SK-N-SH (cell line): ENCODE results near the gene FGFRL1. TPM values are rescaled to one million over a fixed set of nuclear protein-coding genes. Genes with fewer than 3 reads are reported as not detected.
A peak's percentile ranks its signal among the peaks of the same experiment; 100 is the strongest.
"Not testable (repeated sequence)": the region's sequence is repeated elsewhere in the genome, so short reads cannot be mapped to it uniquely, and the experiment has no call there.

Experiments
- CTCF ChIA-PET: fragments of 300-600, 350-600 bp; formaldehyde crosslinking; extraction: SDS; loops from one replicate; lab custom pipeline; 2021; lab: Yijun Ruan, JAX
- POLR2A ChIA-PET: fragments of 350-600 bp; sonication (Branson Sonifier 250); formaldehyde crosslinking; extraction: SDS; loops from one replicate; lab custom pipeline; 2020; ENCODE audit warnings: antibody characterized with exemption, inconsistent platforms; lab: Yijun Ruan, JAX
- DNase-seq: peaks from one replicate; pipeline ENCODE4 v3.0.0; 2012
- H2AFZ ChIP-seq: fragments of 200-600 bp; sonication (generic); 2 replicates; pipeline ENCODE4 v1.8.1; 2016; ENCODE audit warnings: antibody characterized with exemption, mild to moderate bottlenecking, low read depth
- H3F3A ChIP-seq: fragments of 200-600 bp; sonication (generic); replicated peaks from 2 replicates; pipeline ENCODE3; 2016; ENCODE audit warnings: antibody characterized with exemption, mild to moderate bottlenecking; ENCODE audit not compliant: insufficient read depth
- H3K27ac ChIP-seq, 2 experiments: fragments of 200-500 bp in 1 of 2; fragments of 200-600 bp in 1 of 2; sonication (Bioruptor generic) in 1 of 2; sonication (generic), shearing (Covaris generic) in 1 of 2; 2 replicates each; pipeline versions ENCODE4 v1.5.1 to v1.6.1; 2014 to 2016; ENCODE audit warnings: low read depth in 2 of 2, inconsistent platforms in 1 of 2, low read length in 1 of 2, mild to moderate bottlenecking in 1 of 2, mixed read lengths in 1 of 2
- H3K27me3 ChIP-seq: fragments of 200-600 bp; sonication (generic), shearing (Covaris generic); 2 replicates; pipeline ENCODE4 v1.6.1; 2016; ENCODE audit warnings: mixed run types; ENCODE audit not compliant: insufficient read depth
- H3K36me3 ChIP-seq, 2 experiments: fragments of 200-500 bp in 1 of 2; fragments of 200-600 bp in 1 of 2; sonication (Bioruptor generic) in 1 of 2; sonication (generic) in 1 of 2; replicated peaks in 1 of 2; 2 replicates each; pipeline versions ENCODE3 to v1.5.1; 2014 to 2016; ENCODE audit warnings: low read length in 1 of 2, mild to moderate bottlenecking in 1 of 2; ENCODE audit not compliant: insufficient read depth in 2 of 2, control insufficient read depth in 1 of 2
- H3K4me1 ChIP-seq, 2 experiments: fragments of 200-500 bp in 1 of 2; fragments of 200-600 bp in 1 of 2; sonication (Bioruptor generic) in 1 of 2; sonication (generic), shearing (Covaris generic) in 1 of 2; 2 replicates each; pipeline versions ENCODE4 v1.5.1 to v1.6.1; 2014 to 2016; ENCODE audit warnings: low read depth in 1 of 2, low read length in 1 of 2, mixed run types in 1 of 2; ENCODE audit not compliant: insufficient read depth in 2 of 2, control insufficient read depth in 1 of 2
- H3K4me2 ChIP-seq: fragments of 200-600 bp; sonication (generic), shearing (Covaris generic); 2 replicates; pipeline ENCODE4 v1.6.1; 2017; ENCODE audit warnings: mixed run types
- H3K4me3 ChIP-seq, 2 experiments: fragments of 200-500 bp in 1 of 2; fragments of 200-600 bp in 1 of 2; sonication (Bioruptor generic) in 1 of 2; sonication (generic), shearing (Covaris generic) in 1 of 2; 2 replicates each; pipeline versions ENCODE4 v1.5.1 to v1.8.1; 2014 to 2016; ENCODE audit warnings: low read depth in 2 of 2, inconsistent platforms in 1 of 2, low read length in 1 of 2, mild to moderate bottlenecking in 1 of 2, mixed read lengths in 1 of 2, moderate library complexity in 1 of 2
- H3K79me2 ChIP-seq: fragments of 200-600 bp; sonication (generic); 2 replicates; pipeline ENCODE4 v1.8.1; 2017; ENCODE audit warnings: mild to moderate bottlenecking; ENCODE audit not compliant: insufficient read depth
- H3K9ac ChIP-seq: fragments of 200-600 bp; sonication (generic); 2 replicates; pipeline ENCODE4 v1.6.1; 2017; ENCODE audit warnings: mixed run types
- H3K9me2 ChIP-seq: fragments of 200-600 bp; sonication (generic); 2 replicates; pipeline ENCODE4 v1.6.1; 2017; ENCODE audit warnings: mixed run types
- H3K9me3 ChIP-seq: fragments of 200-600 bp; sonication (generic); 2 replicates; pipeline ENCODE4 v1.6.1; 2017; ENCODE audit warnings: mixed run types, mild to moderate bottlenecking, moderate library complexity
- H4K20me1 ChIP-seq: fragments of 200-600 bp; sonication (generic); 2 replicates; pipeline ENCODE4 v1.6.1; 2017; ENCODE audit warnings: mild to moderate bottlenecking, mixed run types; ENCODE audit not compliant: insufficient read depth
- CHD2 ChIP-seq: fragments of 150-350 bp; IDR thresholded peaks from 2 replicates; pipeline ENCODE4 v1.6.1; 2018; ENCODE audit warnings: low read length; ENCODE audit not compliant: partially characterized antibody
- EP300 ChIP-seq, 2 experiments: IDR thresholded peaks; 2 replicates each; pipeline versions ENCODE4 v1.4.0 to v1.6.1; 2012; ENCODE audit warnings: borderline replicate concordance in 1 of 2, low read depth in 1 of 2, low read length in 1 of 2
- FOXM1 ChIP-seq: IDR thresholded peaks from 2 replicates; pipeline ENCODE4 v1.4.0; 2012; ENCODE audit warnings: low read depth, mild to moderate bottlenecking
- JUND ChIP-seq: IDR thresholded peaks from 2 replicates; pipeline ENCODE4 v1.4.0; 2012
- MEF2A ChIP-seq: IDR thresholded peaks from 2 replicates; pipeline ENCODE4 v1.4.0; 2012; ENCODE audit warnings: low read depth, borderline replicate concordance
- NFIC ChIP-seq: IDR thresholded peaks from 2 replicates; pipeline ENCODE4 v1.4.0; 2012; ENCODE audit warnings: borderline replicate concordance
- POLR2AphosphoS5 ChIP-seq: IDR thresholded peaks from 2 replicates; pipeline ENCODE4 v1.6.1; 2012; ENCODE audit warnings: low read depth, low read length
- TCF12 ChIP-seq: IDR thresholded peaks from 2 replicates; pipeline ENCODE4 v1.4.0; 2012
- YY1 ChIP-seq: IDR thresholded peaks from 2 replicates; pipeline ENCODE4 v1.4.0; 2012; ENCODE audit warnings: low read depth, mild to moderate bottlenecking
- WGBS: methylation state at CpG from one replicate; pipeline ENCODE4 v1.1.6; 2017; ENCODE audit warnings: low lambda C conversion rate; 5-methylcytosine and 5-hydroxymethylcytosine counted together
- polyA plus RNA-seq, 3 experiments: library from polyadenylated mRNA; depleted of rRNA; stranded (reverse); fragments of >200 nt; gene quantifications; 2 replicates each; pipeline ENCODE4 v1.2.3, GENCODE V29; 2012
- TF ChIP-seq, protein P1 (sequence below): fragments of 150-350 bp; IDR thresholded peaks from 2 replicates; pipeline ENCODE4 v1.6.1; 2016; ENCODE audit warnings: mild to moderate bottlenecking, low read depth, low read length
- TF ChIP-seq, protein P2 (sequence below): IDR thresholded peaks from 2 replicates; pipeline ENCODE4 v1.6.1; 2012; ENCODE audit warnings: mild to moderate bottlenecking, low read depth, low read length, moderate library complexity
- TF ChIP-seq, protein P3 (sequence below): fragments of 150-350 bp; IDR thresholded peaks from 2 replicates; pipeline ENCODE4 v1.6.1; 2017; ENCODE audit warnings: antibody characterized with exemption, low read length, low read depth, borderline replicate concordance
- TF ChIP-seq, protein P4 (sequence below): fragments of 200-600 bp; sonication (generic); IDR thresholded peaks from 2 replicates; pipeline ENCODE4 v1.6.1; 2017; ENCODE audit warnings: antibody characterized with exemption, mild to moderate bottlenecking, moderate library complexity
- TF ChIP-seq, protein P5 (sequence below): IDR thresholded peaks from 2 replicates; pipeline ENCODE4 v1.4.0; 2012; ENCODE audit warnings: low read depth, borderline replicate concordance

FGFRL1 gene
- polyA plus RNA-seq, 1 of the 3 experiments (the other 2 are of a cell fraction) = 22.5 TPM

DNA sequence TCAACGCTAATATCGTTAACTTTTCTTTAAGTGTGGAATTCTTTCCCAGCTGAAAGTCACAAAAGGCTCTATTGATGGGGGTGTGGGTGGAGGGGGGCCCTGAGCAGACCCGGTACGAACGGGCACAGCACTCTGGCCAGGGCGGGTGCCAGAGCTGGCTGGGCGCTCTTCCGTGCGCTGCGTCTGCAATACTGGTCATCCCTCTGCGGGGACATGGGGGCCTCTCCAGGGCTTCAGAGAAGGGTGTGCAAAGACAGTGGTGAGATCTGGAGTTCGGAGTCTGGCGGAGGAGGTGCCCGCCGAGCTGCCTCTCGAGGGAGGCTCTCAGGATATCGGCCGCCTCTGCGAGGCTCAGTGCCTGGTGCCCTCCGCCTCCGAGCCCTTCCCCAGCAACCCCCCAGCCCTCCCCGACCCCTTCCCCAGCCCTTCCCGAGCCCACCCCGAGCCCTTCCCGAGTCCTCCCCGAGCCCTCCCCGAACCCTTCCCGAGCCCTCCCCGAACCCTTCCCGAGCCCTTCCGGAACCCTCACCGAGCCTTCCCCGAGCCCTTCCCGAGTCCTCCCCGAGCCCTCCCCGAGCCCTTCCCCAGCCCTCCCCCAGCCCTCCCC is 34.3 kb downstream of the FGFRL1 start (continued):
- TF ChIP-seq, protein P1, sequence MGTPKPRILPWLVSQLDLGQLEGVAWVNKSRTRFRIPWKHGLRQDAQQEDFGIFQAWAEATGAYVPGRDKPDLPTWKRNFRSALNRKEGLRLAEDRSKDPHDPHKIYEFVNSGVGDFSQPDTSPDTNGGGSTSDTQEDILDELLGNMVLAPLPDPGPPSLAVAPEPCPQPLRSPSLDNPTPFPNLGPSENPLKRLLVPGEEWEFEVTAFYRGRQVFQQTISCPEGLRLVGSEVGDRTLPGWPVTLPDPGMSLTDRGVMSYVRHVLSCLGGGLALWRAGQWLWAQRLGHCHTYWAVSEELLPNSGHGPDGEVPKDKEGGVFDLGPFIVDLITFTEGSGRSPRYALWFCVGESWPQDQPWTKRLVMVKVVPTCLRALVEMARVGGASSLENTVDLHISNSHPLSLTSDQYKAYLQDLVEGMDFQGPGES = no peak
- TF ChIP-seq YY1 = no peak
- TF ChIP-seq MEF2A = no peak
- TF ChIP-seq EP300 (IDR thresholded peaks at IDR 0.05; ENCODE audit: borderline replicate concordance in 1 of 2, low read depth in 1 of 2, low read length in 1 of 2) = no peak

DNA sequence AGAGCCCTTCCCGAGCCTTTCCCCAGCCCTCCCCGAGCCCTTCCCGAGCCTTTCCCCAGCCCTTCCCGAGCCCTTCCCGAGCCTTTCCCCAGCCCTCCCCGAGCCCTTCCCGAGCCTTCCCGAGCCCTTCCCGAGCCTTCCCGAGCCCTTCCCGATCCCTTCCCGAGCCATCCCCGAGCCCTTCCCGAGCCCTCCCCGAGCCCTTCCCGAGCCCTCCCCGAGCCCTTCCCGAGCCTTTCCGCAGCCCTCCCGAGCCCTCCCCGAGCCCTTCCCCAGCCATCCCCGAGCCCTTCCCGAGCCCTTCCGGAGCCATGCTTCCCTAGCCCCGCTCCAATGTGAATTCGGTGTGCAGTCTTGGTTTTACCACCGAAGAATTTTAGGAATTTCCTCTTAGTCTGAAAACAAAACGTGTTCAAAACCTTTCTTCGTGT is 35.2 kb downstream of the FGFRL1 start:
- TF ChIP-seq, protein P2, sequence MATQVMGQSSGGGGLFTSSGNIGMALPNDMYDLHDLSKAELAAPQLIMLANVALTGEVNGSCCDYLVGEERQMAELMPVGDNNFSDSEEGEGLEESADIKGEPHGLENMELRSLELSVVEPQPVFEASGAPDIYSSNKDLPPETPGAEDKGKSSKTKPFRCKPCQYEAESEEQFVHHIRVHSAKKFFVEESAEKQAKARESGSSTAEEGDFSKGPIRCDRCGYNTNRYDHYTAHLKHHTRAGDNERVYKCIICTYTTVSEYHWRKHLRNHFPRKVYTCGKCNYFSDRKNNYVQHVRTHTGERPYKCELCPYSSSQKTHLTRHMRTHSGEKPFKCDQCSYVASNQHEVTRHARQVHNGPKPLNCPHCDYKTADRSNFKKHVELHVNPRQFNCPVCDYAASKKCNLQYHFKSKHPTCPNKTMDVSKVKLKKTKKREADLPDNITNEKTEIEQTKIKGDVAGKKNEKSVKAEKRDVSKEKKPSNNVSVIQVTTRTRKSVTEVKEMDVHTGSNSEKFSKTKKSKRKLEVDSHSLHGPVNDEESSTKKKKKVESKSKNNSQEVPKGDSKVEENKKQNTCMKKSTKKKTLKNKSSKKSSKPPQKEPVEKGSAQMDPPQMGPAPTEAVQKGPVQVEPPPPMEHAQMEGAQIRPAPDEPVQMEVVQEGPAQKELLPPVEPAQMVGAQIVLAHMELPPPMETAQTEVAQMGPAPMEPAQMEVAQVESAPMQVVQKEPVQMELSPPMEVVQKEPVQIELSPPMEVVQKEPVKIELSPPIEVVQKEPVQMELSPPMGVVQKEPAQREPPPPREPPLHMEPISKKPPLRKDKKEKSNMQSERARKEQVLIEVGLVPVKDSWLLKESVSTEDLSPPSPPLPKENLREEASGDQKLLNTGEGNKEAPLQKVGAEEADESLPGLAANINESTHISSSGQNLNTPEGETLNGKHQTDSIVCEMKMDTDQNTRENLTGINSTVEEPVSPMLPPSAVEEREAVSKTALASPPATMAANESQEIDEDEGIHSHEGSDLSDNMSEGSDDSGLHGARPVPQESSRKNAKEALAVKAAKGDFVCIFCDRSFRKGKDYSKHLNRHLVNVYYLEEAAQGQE = peak; percentile 33; the same call in 1 of the 2 replicates
- CTCF ChIA-PET = not testable (repeated sequence)

DNA sequence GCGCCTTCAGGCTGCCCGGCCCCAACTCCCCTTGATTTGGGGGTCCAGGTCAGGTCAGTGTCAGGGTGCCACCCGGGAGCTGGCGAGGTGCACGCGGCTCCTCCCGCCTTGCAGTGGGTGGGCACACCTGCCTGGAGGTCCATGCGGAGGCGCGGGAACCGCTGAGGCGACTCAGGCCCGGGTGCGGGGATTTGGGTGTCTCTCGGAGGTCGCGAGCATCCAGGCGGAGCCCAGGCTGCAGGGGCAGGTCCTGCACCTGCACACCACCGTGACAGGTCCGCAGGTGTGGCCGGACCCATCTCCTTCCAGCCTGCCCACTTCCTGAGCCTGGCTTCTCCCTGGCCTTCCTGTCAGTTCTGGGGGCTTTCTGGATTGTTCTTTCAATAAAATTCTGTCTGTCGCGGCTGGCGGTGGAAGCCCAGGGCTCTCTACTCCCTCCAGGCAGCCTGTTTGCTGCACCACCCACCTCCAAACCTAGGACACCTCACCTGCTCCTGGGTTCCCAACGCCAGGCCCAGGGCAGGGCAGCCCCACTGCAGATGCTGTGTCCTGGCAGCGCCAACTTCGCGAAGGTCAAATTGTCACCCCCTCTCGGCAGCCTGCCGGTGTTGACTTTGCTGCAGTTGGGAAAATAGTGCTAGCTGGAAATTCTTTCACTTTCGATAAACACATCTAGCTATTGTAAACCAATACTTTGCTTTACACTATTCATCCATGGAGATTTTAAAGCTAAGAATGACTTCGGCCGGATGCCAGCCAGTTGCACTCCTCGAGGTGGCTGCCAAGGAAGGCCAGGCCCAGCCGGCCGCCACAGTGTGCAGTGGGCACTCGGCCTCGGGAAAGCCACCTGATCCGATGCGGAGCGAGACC is 35.9 kb downstream of the FGFRL1 start:
- Histone ChIP-seq H3K4me3 (no peak overlapping the region; a peak in 1 of 4 replicates), H3K36me3 (no peaks in the 10 kb centered on the region), H3K27ac (peak overlapping the region in 1 of 2 experiments; percentile 32; a peak in 1 of 4 replicates), H3K27me3 (peaks cover 40% of the 10 kb centered on the region), H3K4me2 (peak overlapping the region; percentile 74), H3K9me3 (no peaks in the 10 kb centered on the region), H4K20me1 (no peaks in the 10 kb centered on the region), H3K4me1 (peaks cover 3 to 26% of the 10 kb centered on the region in 2 experiments; a peak in 3 of 4 replicates), H2AFZ (no peak overlapping the region), H3K9me2 (no peaks in the 10 kb centered on the region), H3F3A (peaks cover 17% of the 10 kb centered on the region), H3K9ac (no peak overlapping the region), H3K79me2 (no peaks in the 10 kb centered on the region)
- DNase-seq = no peak
- ChIA-PET POLR2A (no interaction called here), CTCF (no interaction called here)
- WGBS = 43% methylated on average over 28 of the region's 41 CpGs
- no peak for TF ChIP-seq CHD2
- TF ChIP-seq, protein P3, sequence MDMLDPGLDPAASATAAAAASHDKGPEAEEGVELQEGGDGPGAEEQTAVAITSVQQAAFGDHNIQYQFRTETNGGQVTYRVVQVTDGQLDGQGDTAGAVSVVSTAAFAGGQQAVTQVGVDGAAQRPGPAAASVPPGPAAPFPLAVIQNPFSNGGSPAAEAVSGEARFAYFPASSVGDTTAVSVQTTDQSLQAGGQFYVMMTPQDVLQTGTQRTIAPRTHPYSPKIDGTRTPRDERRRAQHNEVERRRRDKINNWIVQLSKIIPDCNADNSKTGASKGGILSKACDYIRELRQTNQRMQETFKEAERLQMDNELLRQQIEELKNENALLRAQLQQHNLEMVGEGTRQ = no peak
- TF ChIP-seq POLR2AphosphoS5 = no peak
- TF ChIP-seq, protein P4, sequence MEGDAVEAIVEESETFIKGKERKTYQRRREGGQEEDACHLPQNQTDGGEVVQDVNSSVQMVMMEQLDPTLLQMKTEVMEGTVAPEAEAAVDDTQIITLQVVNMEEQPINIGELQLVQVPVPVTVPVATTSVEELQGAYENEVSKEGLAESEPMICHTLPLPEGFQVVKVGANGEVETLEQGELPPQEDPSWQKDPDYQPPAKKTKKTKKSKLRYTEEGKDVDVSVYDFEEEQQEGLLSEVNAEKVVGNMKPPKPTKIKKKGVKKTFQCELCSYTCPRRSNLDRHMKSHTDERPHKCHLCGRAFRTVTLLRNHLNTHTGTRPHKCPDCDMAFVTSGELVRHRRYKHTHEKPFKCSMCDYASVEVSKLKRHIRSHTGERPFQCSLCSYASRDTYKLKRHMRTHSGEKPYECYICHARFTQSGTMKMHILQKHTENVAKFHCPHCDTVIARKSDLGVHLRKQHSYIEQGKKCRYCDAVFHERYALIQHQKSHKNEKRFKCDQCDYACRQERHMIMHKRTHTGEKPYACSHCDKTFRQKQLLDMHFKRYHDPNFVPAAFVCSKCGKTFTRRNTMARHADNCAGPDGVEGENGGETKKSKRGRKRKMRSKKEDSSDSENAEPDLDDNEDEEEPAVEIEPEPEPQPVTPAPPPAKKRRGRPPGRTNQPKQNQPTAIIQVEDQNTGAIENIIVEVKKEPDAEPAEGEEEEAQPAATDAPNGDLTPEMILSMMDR = no peak
- TF ChIP-seq TCF12 = no peak
- TF ChIP-seq JUND = no peak
- no peak for TF ChIP-seq EP300 (IDR thresholded peaks at IDR 0.05; ENCODE audit: borderline replicate concordance in 1 of 2, low read depth in 1 of 2, low read length in 1 of 2)
- TF ChIP-seq, protein P5, sequence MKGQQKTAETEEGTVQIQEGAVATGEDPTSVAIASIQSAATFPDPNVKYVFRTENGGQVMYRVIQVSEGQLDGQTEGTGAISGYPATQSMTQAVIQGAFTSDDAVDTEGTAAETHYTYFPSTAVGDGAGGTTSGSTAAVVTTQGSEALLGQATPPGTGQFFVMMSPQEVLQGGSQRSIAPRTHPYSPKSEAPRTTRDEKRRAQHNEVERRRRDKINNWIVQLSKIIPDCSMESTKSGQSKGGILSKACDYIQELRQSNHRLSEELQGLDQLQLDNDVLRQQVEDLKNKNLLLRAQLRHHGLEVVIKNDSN = no peak
- TF ChIP-seq FOXM1 = no peak
- TF ChIP-seq NFIC = no peak

More for the DNA sequence above, 35.2 kb downstream of the FGFRL1 start:
- peaks cover 3 to 30% of the 10 kb centered on the region in 2 experiments; a peak in 3 of 4 replicates for H3K4me1 ChIP-seq
- peak; percentile 51 for DNase-seq
- POLR2A ChIA-PET, H3K4me3 ChIP-seq, H3K9me3 ChIP-seq, H3K9me2 ChIP-seq, H2AFZ ChIP-seq, H3K9ac ChIP-seq, H4K20me1 ChIP-seq, H3K36me3 ChIP-seq, H3K79me2 ChIP-seq: not testable (repeated sequence)
- peaks cover 33% of the 10 kb centered on the region; the same call in 1 of the 2 replicates for H3K27me3 ChIP-seq
- WGBS = 10% methylated on average over 29 of the region's 29 CpGs
- peaks cover 19% of the 10 kb centered on the region for H3F3A ChIP-seq
- H3K27ac ChIP-seq = peak overlapping the region in 1 of 2 experiments; percentile 32; a peak in 1 of 4 replicates
- H3K4me2 ChIP-seq = peak overlapping the region; percentile 74
